RPMI8226 (cell line): ENCODE data around the gene KRTAP5-3.
A peak's percentile ranks its signal among the peaks of the same experiment; 100 is the strongest.
"Not testable (repeated sequence)": the region's sequence is repeated elsewhere in the genome, so short reads cannot be mapped to it uniquely, and the experiment has no call there.

Source experiments
- DNase-seq: peaks from one replicate; pipeline ENCODE4 v3.0.0-alpha.2; 2015

The KRTAP5-3 gene

DNA sequence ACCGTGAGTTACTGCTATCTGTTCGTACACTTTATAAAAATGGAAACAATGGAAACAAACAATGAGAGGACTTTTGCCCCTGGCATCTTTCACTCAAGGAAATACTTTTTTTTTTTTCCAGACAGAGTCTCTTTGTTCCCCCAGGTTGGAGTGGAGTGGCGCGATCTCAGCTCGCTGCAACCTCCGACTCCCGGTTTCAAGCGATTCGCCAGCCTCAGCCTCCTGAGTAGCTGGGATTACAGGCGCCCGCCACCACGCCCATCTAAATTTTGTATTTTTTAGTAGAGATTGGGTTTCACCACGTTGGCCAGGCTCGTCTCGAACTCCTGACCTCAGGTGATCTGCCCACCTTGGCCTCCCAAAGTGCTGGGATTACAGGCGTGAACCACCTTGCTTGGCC, 32.5 kb downstream of the KRTAP5-3 start:
- not testable (repeated sequence) for DNase-seq

DNA sequence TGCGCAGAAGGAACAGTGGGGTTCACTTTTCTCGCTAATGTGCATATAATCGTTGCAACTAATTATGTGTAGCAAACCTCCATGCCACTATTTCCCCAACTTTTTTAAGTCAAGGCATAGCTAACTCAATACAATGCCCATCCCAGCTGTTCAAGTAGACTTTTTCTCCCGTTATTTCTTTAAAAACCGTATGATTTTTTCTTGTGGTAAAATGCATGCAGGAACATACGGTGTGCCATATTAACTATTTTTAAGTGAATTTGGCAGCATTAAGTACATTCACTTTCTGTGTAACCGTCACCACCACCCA, 33.4 kb downstream of the KRTAP5-3 start:
- DNase-seq = no peak

- peak; percentile 71 for DNase-seq
Observed at GRCh38 chr11:1574238-1574932, 33.9 kb downstream of the KRTAP5-3 start.

GRCh38 chr11:1573903-1574237, 34.4 kb downstream of the KRTAP5-3 start:
- DNase-seq = peak; percentile 44

GRCh38 chr11:1573077-1573902, 35.0 kb downstream of the KRTAP5-3 start:
- DNase-seq = peak; percentile 16

DNA sequence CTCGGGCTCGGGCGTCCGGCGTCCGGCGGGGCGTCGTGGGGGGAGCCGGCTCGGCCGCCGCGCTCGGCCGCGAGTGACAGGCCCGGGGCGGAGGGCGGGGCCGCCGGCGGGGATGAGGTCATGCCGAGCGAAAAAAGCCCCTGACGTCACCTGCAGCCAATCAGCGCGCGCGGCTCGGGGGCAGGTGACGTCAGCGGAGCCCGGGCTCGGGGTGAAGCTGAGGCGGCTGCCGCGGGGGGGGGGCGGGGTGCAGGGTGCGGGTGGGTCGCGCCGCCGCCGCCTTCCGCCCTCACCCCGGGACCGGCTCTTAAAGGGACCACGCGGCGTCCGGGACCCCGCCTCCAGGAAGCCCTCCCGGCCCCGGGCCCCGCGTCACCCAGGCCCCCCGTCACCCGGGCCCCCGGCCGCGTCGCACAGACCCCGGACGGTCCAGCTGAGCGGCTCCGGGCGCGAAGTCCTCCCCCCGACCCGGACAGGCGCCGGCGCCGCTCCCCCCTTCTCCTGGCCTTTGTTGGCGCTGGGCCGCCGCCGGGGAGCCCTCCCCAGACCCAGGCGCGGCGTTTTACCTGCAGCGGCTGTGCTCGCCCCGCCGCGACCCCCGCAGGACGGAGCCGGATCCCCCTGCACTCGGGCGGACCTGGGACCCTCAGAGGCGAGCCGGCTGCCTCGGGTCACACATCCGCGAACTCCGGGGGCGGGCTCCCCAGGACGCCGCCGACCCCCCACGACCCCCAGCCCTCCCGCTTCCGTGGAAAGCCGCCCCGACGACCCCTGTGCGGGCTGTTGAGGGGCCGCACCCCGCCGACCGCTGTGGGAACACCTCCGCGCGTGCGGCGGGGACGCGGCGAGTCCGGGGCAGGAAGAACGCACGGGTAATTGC, 35.8 kb downstream of the KRTAP5-3 start, which contains the start of gene DUSP8:
TSS of gene DUSP8 (minus strand) at position 75 of the 880 bp plus-strand sequence. CDS start 6,445 bp downstream, outside the sequence.
- DNase-seq = peak; percentile 87

GRCh38 chr11:1571760-1572196, 36.5 kb downstream of the KRTAP5-3 start:
- DNase-seq = no peak

DNA sequence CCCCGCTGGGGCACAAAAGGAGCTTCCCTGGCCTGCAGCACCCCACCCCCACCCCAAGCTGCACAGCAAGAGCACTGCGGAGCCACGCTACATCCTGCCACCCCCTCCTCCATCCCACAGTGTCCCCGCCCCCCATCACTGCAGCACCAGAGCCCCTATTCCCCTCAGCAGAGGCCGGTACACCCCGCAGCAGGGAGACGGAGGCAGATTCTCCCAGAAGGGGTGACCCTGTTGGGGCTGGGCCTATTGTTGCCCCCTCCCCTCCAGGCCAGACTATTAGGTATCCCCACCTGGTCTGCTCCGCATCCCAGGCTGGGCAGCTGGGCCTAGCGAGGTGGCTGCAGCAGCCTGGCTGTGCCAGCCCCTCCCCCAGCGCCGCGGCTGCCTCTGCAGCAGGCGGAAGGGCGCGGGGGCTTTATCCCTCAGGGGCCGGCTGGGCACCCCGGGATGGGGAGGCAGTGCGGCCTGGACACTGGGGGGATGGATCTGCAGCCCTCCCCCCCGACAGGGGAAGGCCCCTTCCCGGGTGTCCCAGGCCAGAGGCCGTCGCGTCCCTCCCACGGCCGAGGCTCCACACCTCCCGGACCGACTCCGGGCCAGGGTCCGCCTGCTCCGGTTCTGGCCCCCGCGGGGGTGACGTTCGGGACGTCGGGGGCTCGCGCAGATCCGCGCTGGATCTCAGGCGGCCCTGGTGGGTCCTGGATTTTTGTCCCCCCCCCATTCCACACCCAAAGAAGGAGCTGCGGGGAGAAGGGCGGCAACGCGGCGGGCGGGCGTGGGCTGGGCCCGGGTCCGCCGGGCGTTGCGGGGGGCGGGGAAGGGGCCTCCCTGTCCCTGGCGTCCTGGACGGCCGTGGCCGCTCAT, 37.1 kb downstream of the KRTAP5-3 start:
- peak; percentile 2 for DNase-seq

GRCh38 chr11:1570531-1570895, 37.8 kb downstream of the KRTAP5-3 start:
- DNase-seq = peak; percentile 1

- peak; percentile 0 for DNase-seq
Observed at GRCh38 chr11:1570001-1570453, 38.2 kb downstream of the KRTAP5-3 start.

GRCh38 chr11:1569251-1569780, 38.9 kb downstream of the KRTAP5-3 start:
- peak; percentile 0 for DNase-seq

DNA sequence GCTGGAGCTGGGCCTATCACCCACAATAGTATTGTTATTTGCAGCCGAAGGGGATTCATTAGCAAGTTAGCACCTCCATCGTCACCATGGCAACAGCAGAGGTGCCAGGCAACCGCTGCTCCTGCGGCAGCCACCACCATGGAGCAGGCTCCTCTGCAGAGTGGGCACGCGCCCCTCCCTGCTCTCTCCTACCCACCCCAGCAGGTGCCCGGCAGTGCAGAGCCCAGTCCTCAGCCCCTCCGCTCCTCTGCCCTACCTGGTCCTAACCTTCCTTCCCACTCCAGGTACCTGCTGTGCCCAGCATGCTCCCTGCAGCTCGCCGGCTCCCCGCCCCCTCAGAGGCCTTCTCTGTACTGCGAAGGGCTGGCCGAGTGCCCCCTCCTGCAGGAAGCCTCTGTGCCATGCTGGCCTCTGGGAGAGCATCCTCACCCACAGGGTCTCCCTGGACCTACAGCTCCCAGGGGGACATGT, 39.8 kb downstream of the KRTAP5-3 start:
- DNase-seq = peak; percentile 30

DNA sequence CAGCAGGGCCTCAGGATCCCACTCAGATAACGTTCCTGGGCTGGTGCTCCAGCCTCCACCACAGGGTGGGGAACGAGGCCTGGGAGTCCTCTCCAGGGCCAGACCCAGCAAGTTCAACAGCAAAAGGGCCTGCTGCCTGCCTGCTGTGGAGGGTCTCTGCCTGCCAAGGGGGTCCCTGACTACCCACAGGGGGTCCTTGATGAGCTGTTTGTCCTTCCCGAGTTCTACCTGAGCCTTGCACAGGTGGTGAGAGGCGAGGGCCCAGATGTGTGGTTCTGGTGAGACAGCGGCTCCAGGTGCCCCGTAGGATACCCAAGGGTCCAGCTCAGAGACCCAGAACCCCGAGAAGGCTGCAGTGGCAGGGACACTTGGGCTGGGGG, 40.6 kb downstream of the KRTAP5-3 start:
- DNase-seq = no peak

DNA sequence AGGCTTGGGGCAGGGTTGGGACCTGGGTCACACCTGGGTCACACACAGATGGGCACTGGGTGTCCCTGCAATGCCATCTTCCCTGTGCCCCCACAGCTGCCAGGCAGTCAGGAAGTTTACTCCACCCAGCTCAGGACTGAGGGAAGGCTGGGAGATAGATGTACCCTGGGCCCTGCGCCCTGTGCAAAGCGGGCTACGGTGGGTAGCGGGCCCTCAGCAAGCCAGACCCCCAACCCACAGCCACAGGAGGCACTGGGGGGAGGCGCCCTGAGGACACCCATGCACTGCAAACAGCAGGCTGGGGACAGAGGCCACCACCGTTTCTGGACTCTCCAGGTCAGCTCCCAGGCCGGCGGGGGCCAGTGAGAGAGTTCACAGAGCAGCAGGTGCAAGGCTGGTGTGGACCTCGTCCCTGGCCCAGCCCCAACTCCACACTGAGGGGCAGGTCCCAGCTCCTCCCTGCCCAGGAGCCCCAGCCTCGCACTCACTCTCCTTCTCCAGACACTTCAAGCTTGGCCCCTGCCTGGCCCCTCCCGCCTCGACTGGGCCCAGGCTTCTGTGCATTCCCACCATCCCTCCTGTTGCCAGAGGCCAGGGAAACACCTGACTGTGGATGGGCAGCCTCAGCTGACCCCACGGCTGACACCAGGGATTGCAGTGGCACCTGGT, 41.1 kb downstream of the KRTAP5-3 start:
- peak; percentile 1 for DNase-seq

GRCh38 chr11:1566381-1567051, 41.7 kb downstream of the KRTAP5-3 start:
- DNase-seq = peak; percentile 0

- peak; percentile 1 for DNase-seq
Observed at GRCh38 chr11:1565904-1566247, 42.4 kb downstream of the KRTAP5-3 start.

- DNase-seq = peak; percentile 1
Observed at GRCh38 chr11:1565173-1565903, 42.9 kb downstream of the KRTAP5-3 start.

DNA sequence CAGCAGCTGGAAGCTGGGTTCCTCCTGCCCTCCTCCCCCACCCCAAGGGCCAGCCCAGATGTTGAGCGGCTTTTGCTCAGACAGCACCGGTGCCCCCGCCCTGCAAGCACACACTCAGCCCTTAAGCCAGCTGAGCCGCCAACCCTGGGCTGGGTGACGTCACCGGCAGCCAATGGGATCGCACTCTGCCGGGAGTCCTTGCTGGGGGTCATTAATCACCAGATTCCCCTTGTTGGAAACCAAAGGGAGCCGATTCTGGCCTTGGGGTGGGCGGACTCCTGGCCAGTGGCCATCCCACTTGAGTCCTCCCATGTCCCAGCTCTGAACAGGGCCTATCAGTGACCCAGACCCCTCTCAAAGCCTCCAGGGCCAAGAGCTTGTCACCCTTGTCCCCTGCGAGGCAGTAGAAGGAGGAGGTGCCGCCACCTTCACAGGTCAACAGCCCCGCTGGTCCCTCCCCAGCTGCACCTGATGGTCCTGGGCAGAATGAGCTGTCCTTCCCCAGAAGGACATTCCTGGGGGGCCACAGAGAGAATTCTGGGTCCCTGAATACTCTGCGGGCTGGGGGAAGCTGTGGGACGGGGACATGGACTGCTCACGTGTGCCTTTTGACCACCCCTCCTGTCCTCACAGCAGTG, 43.6 kb downstream of the KRTAP5-3 start:
- DNase-seq = peak; percentile 75

GRCh38 chr11:1563697-1564534, 44.3 kb downstream of the KRTAP5-3 start:
- peak; percentile 31 for DNase-seq
